ENCODE data around the gene BCAS3.
A peak's percentile ranks its signal among the peaks of the same experiment; 100 is the strongest.
"Not testable (repeated sequence)": the region's sequence is repeated elsewhere in the genome, so short reads cannot be mapped to it uniquely, and the experiment has no call there.

The BCAS3 gene

DNA sequence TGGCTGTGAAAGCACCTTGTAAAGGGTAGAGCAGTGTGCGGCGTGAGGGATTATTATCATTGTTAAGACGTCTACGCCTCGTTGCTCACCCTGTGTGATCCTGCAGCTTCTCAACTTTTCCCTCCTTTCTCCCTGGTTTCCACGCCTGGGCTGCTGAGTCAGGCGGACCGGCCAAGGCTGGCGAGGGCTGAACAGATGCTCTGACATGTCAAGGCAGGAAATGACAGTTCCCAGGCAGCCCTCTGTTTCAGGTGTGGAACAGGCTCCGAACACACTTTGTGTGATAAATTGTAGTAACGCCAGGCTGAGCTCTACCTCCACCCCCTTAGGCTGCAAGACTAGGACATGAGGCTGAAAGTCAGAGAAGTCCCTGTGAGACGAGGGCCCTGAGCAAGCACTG lies 676.0 kb downstream of the BCAS3 start:
- H3K27ac ChIP-seq (ENCODE audit: low read depth, low read length) = no peak overlapping the region
- no peak overlapping the region for H3K14ac ChIP-seq (ENCODE audit: low read length)
- H3K79me1 ChIP-seq (ENCODE audit: low read length) = no peaks in the 10 kb centered on the region
- no peak overlapping the region for H3K4ac ChIP-seq (ENCODE audit: low read depth, low read length)
- H2BK5ac ChIP-seq (ENCODE audit: low read depth, low read length, poor library complexity) = no peak overlapping the region
- H3K4me2 ChIP-seq (ENCODE audit: low read length) = no peak overlapping the region
- no peak overlapping the region for H3K23ac ChIP-seq (ENCODE audit: low read length)
- H4K91ac ChIP-seq (ENCODE audit: low read depth, low read length) = no peak overlapping the region
- H3K9ac ChIP-seq (ENCODE audit: low read length) = no peak overlapping the region
- H2BK12ac ChIP-seq (ENCODE audit: low read length) = peak overlapping the region; percentile 16
- H4K8ac ChIP-seq (ENCODE audit: low read depth, low read length) = no peak overlapping the region
- H3K4me3 ChIP-seq (ENCODE audit: low read depth, low read length) = no peak overlapping the region
- H3K27me3 ChIP-seq (ENCODE audit: insufficient read depth, low read length) = no peaks in the 10 kb centered on the region
- no peak overlapping the region for H4K12ac ChIP-seq (ENCODE audit: low read depth, low read length)
- H3K9me3 ChIP-seq (ENCODE audit: insufficient read depth, low read depth, low read length) = no peaks in the 10 kb centered on the region
- H2AK5ac ChIP-seq (ENCODE audit: low read length) = no peak overlapping the region
- peaks cover 10 to 14% of the 10 kb centered on the region in 2 experiments for H3K4me1 ChIP-seq (ENCODE audit: control insufficient read depth in 1 of 2, insufficient read depth in 2 of 2, low read length in 2 of 2)
- no peak for DNase-seq
- no CpG with 5 or more reads among the region's 12 CpGs for WGBS (ENCODE audit: extremely low coverage, insufficient coverage, insufficient read length)
- H3K36me3 ChIP-seq (ENCODE audit: control insufficient read depth in 1 of 2, insufficient read depth in 2 of 2, low read length in 2 of 2) = no peaks in the 10 kb centered on the region
- no peak overlapping the region for H3K18ac ChIP-seq (ENCODE audit: low read length)
- no peaks in the 10 kb centered on the region for H3K79me2 ChIP-seq (ENCODE audit: control insufficient read depth, insufficient read depth, low read length, poor library complexity)
- no peak overlapping the region for H2BK120ac ChIP-seq (ENCODE audit: insufficient read depth, low read length, poor library complexity)
- H2AFZ ChIP-seq (ENCODE audit: insufficient read depth, low read length, poor library complexity) = no peak overlapping the region

DNA sequence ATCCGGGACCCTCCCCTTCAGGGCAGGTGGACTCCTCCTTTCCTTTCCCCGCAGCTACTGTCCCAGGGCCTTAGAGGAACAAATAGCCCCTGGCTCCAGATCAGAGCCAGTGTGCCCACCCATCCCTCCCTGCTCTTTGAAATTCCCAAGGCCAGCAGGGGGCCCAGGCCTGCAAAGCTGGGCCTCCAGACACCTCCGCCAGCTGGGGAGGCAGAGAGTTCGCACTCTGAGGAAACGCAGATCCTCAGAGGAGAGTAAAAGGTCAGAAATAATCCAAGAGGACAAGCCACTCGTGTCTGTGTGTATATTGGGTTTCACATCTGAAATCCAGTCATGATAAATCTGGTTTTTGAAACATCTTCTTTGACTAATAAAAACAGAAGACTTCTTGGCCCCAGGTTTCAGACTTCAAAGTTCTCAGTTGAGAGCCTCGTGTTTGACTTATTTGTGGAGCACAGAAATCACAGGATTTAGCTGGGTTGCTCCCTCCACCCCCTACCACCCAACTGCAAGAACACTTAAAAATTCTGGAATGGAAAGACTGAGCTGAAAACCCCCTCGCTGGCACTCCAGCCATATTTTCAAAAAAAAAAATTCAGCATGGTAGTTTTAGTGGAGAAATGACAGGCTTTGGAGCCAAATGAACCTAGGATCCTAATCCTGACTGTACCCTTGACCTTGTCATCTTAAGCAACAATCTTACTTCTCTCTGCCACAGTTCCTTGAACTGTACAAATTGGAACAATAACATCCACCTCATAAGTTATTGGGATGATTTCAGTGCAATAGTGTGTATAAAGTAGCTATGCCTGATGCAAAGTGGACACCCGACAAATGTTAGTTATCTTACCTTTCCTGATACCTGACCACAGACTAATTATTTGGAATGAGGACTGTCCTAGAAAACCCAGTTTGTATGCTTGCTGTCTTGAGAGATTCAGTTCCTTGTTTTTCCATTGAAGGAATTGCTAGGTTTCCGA lies 677.5 kb downstream of the BCAS3 start:
- no peak for DNase-seq
- no CpG with 5 or more reads among the region's 10 CpGs for WGBS (ENCODE audit: extremely low coverage, insufficient coverage, insufficient read length)
- no peak overlapping the region for H3K14ac ChIP-seq (ENCODE audit: low read length)
- H3K4me3 ChIP-seq (ENCODE audit: low read depth, low read length) = no peak overlapping the region
- H3K23ac ChIP-seq (ENCODE audit: low read length) = no peak overlapping the region
- H2BK12ac ChIP-seq (ENCODE audit: low read length) = no peak overlapping the region
- H3K9me3 ChIP-seq (ENCODE audit: insufficient read depth, low read depth, low read length) = no peaks in the 10 kb centered on the region
- no peak overlapping the region for H2AFZ ChIP-seq (ENCODE audit: insufficient read depth, low read length, poor library complexity)
- H2AK5ac ChIP-seq (ENCODE audit: low read length) = no peak overlapping the region
- H4K8ac ChIP-seq (ENCODE audit: low read depth, low read length) = no peak overlapping the region
- no peaks in the 10 kb centered on the region for H3K79me1 ChIP-seq (ENCODE audit: low read length)
- no peak overlapping the region for H3K27ac ChIP-seq (ENCODE audit: low read depth, low read length)
- no peak overlapping the region for H3K18ac ChIP-seq (ENCODE audit: low read length)
- H2BK5ac ChIP-seq (ENCODE audit: low read depth, low read length, poor library complexity) = no peak overlapping the region
- H3K4me2 ChIP-seq (ENCODE audit: low read length) = no peak overlapping the region
- no peak overlapping the region for H4K91ac ChIP-seq (ENCODE audit: low read depth, low read length)
- peaks cover 10 to 14% of the 10 kb centered on the region in 2 experiments for H3K4me1 ChIP-seq (ENCODE audit: control insufficient read depth in 1 of 2, insufficient read depth in 2 of 2, low read length in 2 of 2)
- H2BK120ac ChIP-seq (ENCODE audit: insufficient read depth, low read length, poor library complexity) = no peak overlapping the region
- no peaks in the 10 kb centered on the region for H3K27me3 ChIP-seq (ENCODE audit: insufficient read depth, low read length)
- no peak overlapping the region for H3K4ac ChIP-seq (ENCODE audit: low read depth, low read length)
- H3K9ac ChIP-seq (ENCODE audit: low read length) = no peak overlapping the region
- no peaks in the 10 kb centered on the region for H3K79me2 ChIP-seq (ENCODE audit: control insufficient read depth, insufficient read depth, low read length, poor library complexity)
- no peaks in the 10 kb centered on the region for H3K36me3 ChIP-seq (ENCODE audit: control insufficient read depth in 1 of 2, insufficient read depth in 2 of 2, low read length in 2 of 2)
- H4K12ac ChIP-seq (ENCODE audit: low read depth, low read length) = no peak overlapping the region

GRCh38 chr17:61357061-61357460 lies 679.4 kb downstream of the BCAS3 start:
- not testable (repeated sequence) for DNase-seq; H3K18ac ChIP-seq (ENCODE audit: low read length); H3K4me2 ChIP-seq (ENCODE audit: low read length); H2BK5ac ChIP-seq (ENCODE audit: low read depth, low read length, poor library complexity); H2BK120ac ChIP-seq (ENCODE audit: insufficient read depth, low read length, poor library complexity); H2BK12ac ChIP-seq (ENCODE audit: low read length); H3K14ac ChIP-seq (ENCODE audit: low read length); H2AK5ac ChIP-seq (ENCODE audit: low read length); H3K23ac ChIP-seq (ENCODE audit: low read length); H4K12ac ChIP-seq (ENCODE audit: low read depth, low read length); H2AFZ ChIP-seq (ENCODE audit: insufficient read depth, low read length, poor library complexity); H4K8ac ChIP-seq (ENCODE audit: low read depth, low read length); H3K79me2 ChIP-seq (ENCODE audit: control insufficient read depth, insufficient read depth, low read length, poor library complexity); H3K4ac ChIP-seq (ENCODE audit: low read depth, low read length); H3K27me3 ChIP-seq (ENCODE audit: insufficient read depth, low read length); H3K9ac ChIP-seq (ENCODE audit: low read length); H3K27ac ChIP-seq (ENCODE audit: low read depth, low read length); H4K91ac ChIP-seq (ENCODE audit: low read depth, low read length); H3K9me3 ChIP-seq (ENCODE audit: insufficient read depth, low read depth, low read length); H3K4me3 ChIP-seq (ENCODE audit: low read depth, low read length); H3K79me1 ChIP-seq (ENCODE audit: low read length); H3K36me3 ChIP-seq (ENCODE audit: control insufficient read depth in 1 of 2, insufficient read depth in 2 of 2, low read length in 2 of 2)
- no CpG with 5 or more reads among the region's 3 CpGs for WGBS (ENCODE audit: extremely low coverage, insufficient coverage, insufficient read length)
- H3K4me1 ChIP-seq (ENCODE audit: control insufficient read depth in 1 of 2, insufficient read depth in 2 of 2, low read length in 2 of 2) = peaks cover 10 to 14% of the 10 kb centered on the region in 2 experiments

DNA sequence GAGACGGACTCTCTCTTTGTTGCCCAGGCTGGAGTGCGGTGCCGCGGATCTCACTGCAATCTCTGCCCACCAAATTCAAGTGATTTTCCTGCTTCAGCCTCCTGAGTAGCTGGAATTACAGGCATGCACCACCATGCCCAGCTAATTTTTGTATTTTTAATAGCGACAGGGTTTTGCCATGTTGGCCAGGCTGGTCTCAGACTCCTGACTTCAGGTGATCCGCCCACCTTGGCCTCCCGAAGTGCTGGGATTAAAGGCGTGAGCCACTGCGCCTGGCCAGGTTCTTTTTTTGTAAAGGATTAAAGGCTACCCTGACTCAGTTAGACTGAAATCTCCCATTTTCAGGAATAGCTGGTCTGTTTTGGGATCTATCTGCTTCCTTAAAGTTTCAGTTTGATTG lies 681.9 kb downstream of the BCAS3 start:
- H3K4me1 ChIP-seq (ENCODE audit: control insufficient read depth in 1 of 2, insufficient read depth in 2 of 2, low read length in 2 of 2); H3K27ac ChIP-seq (ENCODE audit: low read depth, low read length); H2BK120ac ChIP-seq (ENCODE audit: insufficient read depth, low read length, poor library complexity); H2AK5ac ChIP-seq (ENCODE audit: low read length); H3K9ac ChIP-seq (ENCODE audit: low read length); DNase-seq; H3K4ac ChIP-seq (ENCODE audit: low read depth, low read length); H3K27me3 ChIP-seq (ENCODE audit: insufficient read depth, low read length); H3K79me2 ChIP-seq (ENCODE audit: control insufficient read depth, insufficient read depth, low read length, poor library complexity); H3K14ac ChIP-seq (ENCODE audit: low read length); H2BK12ac ChIP-seq (ENCODE audit: low read length); H3K36me3 ChIP-seq (ENCODE audit: control insufficient read depth in 1 of 2, insufficient read depth in 2 of 2, low read length in 2 of 2); H3K18ac ChIP-seq (ENCODE audit: low read length); H3K4me3 ChIP-seq (ENCODE audit: low read depth, low read length); H4K91ac ChIP-seq (ENCODE audit: low read depth, low read length); H3K4me2 ChIP-seq (ENCODE audit: low read length); H2BK5ac ChIP-seq (ENCODE audit: low read depth, low read length, poor library complexity); H4K12ac ChIP-seq (ENCODE audit: low read depth, low read length); H2AFZ ChIP-seq (ENCODE audit: insufficient read depth, low read length, poor library complexity); H3K9me3 ChIP-seq (ENCODE audit: insufficient read depth, low read depth, low read length); H3K23ac ChIP-seq (ENCODE audit: low read length); H4K8ac ChIP-seq (ENCODE audit: low read depth, low read length); H3K79me1 ChIP-seq (ENCODE audit: low read length): not testable (repeated sequence)
- no CpG with 5 or more reads among the region's 9 CpGs for WGBS (ENCODE audit: extremely low coverage, insufficient coverage, insufficient read length)
